Epidermal melanocyte (primary cell): ENCODE results near the gene MGST2.
"Not testable (repeated sequence)": the region's sequence is repeated elsewhere in the genome, so short reads cannot be mapped to it uniquely, and the experiment has no call there.

Experiments used
- DNase-seq: peaks from one replicate; pipeline ENCODE4 v3.0.0; 2011; ENCODE audit warnings: low spot score; ENCODE audit not compliant: insufficient read length

Gene MGST2

DNA sequence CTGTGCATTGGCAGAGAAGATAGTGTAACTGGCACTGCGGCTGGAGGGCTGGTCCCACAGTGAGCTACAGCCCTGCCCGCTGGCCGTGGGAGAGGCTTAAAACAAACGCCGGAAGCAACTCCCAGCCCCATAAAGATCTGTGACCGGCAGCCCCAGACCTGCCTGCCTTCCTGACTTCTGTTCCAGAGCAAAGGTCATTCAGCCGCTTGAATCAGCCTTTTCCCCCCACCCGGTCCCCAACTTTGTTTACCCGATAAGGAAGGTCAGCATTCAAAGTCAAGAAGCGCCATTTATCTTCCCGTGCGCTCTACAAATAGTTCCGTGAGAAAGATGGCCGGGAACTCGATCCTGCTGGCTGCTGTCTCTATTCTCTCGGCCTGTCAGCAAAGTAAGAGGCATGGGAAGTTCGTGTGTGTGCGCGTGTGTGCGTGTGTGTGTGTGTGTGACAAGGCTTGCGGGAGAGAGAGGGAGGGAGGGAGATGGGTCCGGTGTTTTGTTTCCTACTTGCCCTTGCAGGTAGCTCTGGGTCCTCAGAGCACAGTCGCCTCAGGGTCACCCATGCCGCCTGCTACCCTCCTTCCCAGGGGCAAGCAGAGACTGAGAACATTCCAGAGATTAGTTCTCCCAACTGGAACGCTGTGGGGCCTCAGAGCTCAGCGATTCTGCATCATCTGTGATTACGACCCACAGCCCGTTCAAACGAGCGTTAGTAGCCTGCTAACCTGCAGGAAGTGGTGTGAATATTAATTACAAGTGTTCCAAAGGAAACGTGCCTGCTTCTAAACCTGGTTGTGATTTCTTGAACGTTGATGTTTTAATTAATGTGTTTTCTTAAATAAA is at the start of gene MGST2:
Gene MGST2, plus strand, starts transcription at position 130 of the 840 bp plus-strand sequence. Its CDS starts 201 bp downstream, at position 331.
- peak; percentile 69 for DNase-seq

- no peak for DNase-seq
Observed at GRCh38 chr4:139617702-139618490, 47.7 kb upstream of the MGST2 start.

GRCh38 chr4:139619644-139620043 is 46.0 kb upstream of the MGST2 start:
- no peak for DNase-seq

- no peak for DNase-seq
Observed at GRCh38 chr4:139622901-139623381, 42.7 kb upstream of the MGST2 start.

DNA sequence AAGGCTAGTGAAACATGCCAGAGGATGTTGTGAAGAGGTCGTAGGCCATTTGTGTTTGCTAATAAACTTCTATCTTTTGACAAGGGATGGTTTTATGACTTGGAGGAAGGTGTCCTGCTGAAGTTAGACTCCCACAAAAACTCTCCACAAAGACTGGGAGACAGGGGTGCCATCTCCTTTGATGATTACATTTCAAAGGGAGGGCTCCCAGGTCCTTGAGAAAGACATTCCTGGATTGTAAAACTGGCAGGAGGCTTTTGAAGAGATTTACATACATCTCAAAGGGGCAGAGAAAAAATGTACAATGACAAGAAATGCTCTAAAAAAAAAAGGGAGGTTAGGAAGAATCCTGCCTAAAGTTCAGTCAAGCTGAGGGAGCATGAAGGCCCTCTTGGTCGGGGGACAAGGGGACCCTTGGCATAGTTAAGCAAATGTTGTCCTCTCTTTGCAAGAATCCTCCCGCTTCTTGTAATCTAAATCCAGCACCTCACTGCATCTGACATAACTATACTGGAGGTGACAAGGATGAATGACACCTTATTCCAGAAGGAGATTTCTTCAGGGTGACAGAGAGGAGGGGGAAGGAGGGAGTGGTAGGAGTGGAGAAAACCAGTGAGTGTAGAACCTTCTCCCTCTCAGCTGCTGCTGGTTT is 41.1 kb upstream of the MGST2 start:
- DNase-seq = no peak

DNA sequence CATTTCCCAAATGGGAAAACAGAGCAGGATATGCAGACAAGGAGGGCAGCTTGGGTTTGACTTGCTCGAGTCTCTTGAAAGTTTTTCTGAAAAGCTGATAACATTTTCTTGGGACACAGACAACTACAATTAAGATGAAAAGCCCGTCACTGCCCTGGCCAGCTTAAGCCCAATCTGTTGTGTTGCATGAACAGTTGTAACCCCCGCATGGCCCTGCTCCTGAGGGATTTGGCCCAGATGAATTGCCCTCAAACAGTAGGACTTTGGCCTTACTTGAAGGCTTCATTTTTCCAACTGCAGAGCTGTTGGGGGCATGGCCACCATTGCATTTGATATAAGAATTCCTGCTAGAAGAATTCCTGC is 40.5 kb upstream of the MGST2 start:
- no peak for DNase-seq

- no peak for DNase-seq
Observed at GRCh38 chr4:139625482-139625881, 40.1 kb upstream of the MGST2 start.

- DNase-seq = no peak
Observed at GRCh38 chr4:139628184-139629012, 37.2 kb upstream of the MGST2 start.

- DNase-seq = no peak
Observed at GRCh38 chr4:139629436-139630125, 36.0 kb upstream of the MGST2 start.

DNA sequence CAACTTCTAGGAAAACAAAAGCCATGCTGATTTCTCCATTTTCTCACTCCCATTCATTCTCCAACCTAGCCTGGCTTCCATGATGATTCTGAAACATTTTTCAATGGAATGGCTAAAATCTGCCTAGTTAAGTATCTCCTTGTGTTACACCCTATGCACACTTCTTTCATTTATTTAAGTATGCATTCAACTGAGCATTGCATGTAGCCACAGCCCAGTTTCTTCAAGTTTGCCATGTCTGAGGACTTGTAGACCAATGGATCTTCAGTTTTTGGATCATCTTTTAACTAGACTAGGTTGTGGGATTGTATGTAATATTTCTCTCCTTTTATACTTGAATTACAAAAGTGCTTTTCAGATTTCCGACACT is 35.5 kb upstream of the MGST2 start:
- DNase-seq = no peak

DNA sequence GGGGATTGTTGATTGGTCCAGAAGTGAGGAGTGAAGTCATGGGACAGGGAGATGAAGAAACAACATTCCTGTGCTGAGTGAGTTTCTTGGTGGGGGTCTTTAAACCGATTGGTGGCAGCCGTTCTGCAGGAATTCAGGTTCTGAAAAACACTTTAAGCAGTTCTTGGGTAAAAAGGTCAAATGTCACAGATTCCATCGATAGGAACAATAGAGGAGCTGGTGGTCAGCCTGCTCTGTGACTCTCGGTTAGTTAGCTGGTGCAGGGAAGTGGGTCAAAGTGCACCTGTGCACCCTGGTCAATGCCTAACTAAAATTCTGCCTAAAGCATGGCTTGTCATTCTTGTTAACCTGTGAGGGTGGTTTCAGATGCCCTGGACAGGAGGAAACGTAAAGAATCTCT is 34.6 kb upstream of the MGST2 start:
- no peak for DNase-seq

- DNase-seq = no peak
Observed at GRCh38 chr4:139631791-139632190, 33.8 kb upstream of the MGST2 start.

- DNase-seq = not testable (repeated sequence)
Observed at GRCh38 chr4:139632739-139633138, 32.9 kb upstream of the MGST2 start.

DNA sequence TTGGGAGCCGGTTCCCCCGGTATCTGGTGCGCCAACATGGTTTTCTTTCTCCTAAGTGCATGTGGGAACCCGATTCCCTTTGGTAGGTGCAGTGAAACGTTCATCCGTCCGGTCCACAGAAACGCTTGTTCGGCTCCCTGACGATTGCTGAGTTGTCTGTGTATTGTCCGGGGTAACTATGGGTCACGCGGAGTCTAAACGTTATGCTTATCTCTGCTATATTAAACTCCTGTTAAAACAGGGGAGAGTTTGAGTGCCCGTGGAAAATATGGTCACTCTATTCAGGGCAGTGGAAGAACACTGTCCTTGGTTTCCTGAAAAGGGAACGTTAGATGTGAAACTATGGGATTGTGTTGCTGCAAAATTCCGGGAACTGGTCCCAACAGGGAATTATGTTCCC is 32.4 kb upstream of the MGST2 start:
- no peak for DNase-seq

DNA sequence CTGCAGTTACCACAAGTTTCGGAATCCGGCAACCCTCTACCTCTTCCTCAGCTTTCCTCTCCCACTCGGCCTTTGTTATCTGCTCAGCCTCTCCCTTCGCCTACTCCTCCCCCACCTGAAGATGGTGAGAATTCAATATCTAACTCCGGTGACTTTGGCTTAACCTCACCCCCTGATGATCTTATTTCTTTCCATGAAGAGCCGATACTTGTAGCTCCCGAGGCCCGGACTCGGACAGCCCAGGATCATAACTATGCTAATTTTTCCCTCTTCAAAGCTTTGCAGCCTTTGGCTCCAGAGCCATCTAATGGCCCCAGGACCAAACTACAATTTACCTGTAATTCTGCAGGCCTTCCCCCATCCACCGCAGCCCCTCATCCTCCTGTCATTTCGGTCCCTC is 32.0 kb upstream of the MGST2 start:
- DNase-seq = no peak

GRCh38 chr4:139635966-139636365 is 29.7 kb upstream of the MGST2 start:
- no peak for DNase-seq

GRCh38 chr4:139638306-139638705 is 27.3 kb upstream of the MGST2 start:
- DNase-seq = not testable (repeated sequence)

DNA sequence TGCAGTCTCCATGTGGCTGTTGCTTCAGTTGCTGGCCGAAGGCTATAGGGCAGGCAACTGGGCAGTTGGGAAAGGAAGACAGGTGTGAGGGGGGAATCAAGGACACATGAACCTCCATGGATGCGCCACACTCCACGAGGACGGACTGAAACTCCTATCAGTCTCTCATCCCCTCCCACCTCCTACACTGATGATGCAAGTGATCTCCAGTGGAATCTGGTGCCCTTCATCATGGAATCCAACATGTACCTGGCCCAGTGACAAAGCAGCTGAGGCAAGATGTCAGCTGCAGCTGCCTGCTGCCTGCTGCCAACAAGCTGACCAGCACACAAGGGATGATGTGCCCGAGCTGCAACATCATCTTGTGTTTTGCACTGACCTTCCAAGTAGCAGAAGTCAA is 26.0 kb upstream of the MGST2 start:
- no peak for DNase-seq

GRCh38 chr4:139641218-139641617 is 24.4 kb upstream of the MGST2 start:
- no peak for DNase-seq

- DNase-seq = no peak
Observed at GRCh38 chr4:139642364-139642763, 23.3 kb upstream of the MGST2 start.
